Thyroid gland (tissue), 4 donors: ENCODE results near the gene F2RL3. TPM values are rescaled to one million over a fixed set of nuclear protein-coding genes. Genes with fewer than 3 reads are reported as not detected.

Source experiments
- DNase-seq, 2 donors: peaks; one replicate each; pipeline ENCODE4 v3.0.0-alpha.2; 2019
- H3K27ac ChIP-seq, 3 donors: fragments of 200-600 bp; sonication (generic); 1 replicate in 2 of 3; 2 replicates in 1 of 3; pipeline ENCODE4 v1.5.1; 2016 to 2019; ENCODE audit warnings: mild to moderate bottlenecking in 1 of 3, moderate library complexity in 1 of 3
- H3K27me3 ChIP-seq: fragments of 200-600 bp; sonication (generic); one replicate; pipeline ENCODE4 v1.5.1; 2019
- H3K36me3 ChIP-seq, 2 donors: fragments of 200-600 bp; sonication (generic); one replicate each; pipeline ENCODE4 v1.5.1; 2016 to 2019
- H3K4me1 ChIP-seq, 2 donors: fragments of 200-600 bp; sonication (generic); one replicate each; pipeline ENCODE4 v1.5.1; 2017 to 2019
- H3K4me3 ChIP-seq, 3 donors: fragments of 200-600 bp; sonication (generic); replicated peaks in 1 of 3; 1 replicate in 2 of 3; 2 replicates in 1 of 3; pipeline ENCODE4 v1.5.1; 2016; ENCODE audit warnings: mild to moderate bottlenecking in 1 of 3
- H3K9me3 ChIP-seq: fragments of 200-600 bp; sonication (generic); one replicate; pipeline ENCODE4 v1.5.1; 2017
- POLR2A ChIP-seq, 2 donors: fragments of 450-650 bp; IDR thresholded peaks; one replicate each; pipeline ENCODE4 v1.6.1; 2017; ENCODE audit warnings: antibody characterized with exemption in 2 of 2, mild to moderate bottlenecking in 2 of 2, moderate library complexity in 1 of 2
- WGBS, 2 donors: methylation state at CpG; one replicate each; pipeline ENCODE4 v1.1.5; 2017; 5-methylcytosine and 5-hydroxymethylcytosine counted together
- intact Hi-C: fragments of 100-400 bp; cut with DNase I; formaldehyde crosslinking; loops from one replicate; pipeline ENCODE4 v1.15.1; 2023
- total RNA-seq, 4 donors: library from RNA; depleted of rRNA; stranded (reverse); fragments of >200 nt; gene quantifications; one replicate each; pipeline ENCODE4 v1.2.3, GENCODE V29; 2016
- TF ChIP-seq, protein P1 (sequence below), 6 experiments: fragments of 200-600 bp in 3 of 6; fragments of 450-650 bp in 3 of 6; sonication (generic) in 3 of 6; IDR thresholded peaks; one replicate each; pipeline ENCODE4 v1.5.1; 2016 to 2019; ENCODE audit warnings: antibody characterized with exemption in 6 of 6, mild to moderate bottlenecking in 2 of 6, inconsistent platforms in 1 of 6, moderate library complexity in 1 of 6

The F2RL3 gene
- total RNA-seq, result 10 to 100 TPM in 3 of 4 donors, 1 to 10 TPM in 1; 9.9 to 44.2 (median 12.6) TPM

DNA sequence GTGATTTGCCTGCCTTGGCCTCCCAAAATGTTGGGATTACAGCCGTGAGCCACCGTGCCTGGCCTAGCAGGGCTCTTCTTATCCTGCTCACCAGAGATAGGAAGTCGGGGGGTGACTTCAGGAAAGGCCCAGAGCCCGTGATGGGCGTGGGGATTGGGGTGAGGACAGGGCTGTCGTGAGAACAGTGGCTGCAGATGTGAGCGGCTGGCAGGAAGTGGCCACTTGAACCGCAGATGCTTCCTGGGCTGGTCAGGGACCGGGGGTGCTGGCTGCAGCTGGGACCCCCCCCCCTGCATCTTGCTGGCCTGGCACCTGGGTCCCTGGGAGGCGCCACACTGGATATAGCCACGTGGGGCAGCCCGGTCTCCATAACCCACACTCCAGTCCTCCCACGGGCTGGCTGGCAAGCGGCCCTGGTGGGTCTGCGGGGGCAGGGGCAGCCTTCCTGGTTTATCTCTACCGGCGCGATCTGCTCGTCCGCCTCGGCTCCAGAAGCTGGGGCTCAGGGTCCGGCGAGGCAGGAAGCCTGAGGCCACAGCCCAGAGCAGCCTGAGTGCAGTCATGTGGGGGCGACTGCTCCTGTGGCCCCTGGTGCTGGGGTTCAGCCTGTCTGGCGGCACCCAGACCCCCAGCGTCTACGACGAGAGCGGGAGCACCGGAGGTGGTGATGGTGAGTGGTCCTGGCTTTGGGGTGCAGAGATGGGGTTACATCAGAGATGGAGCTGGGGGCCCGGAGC lies at the start of gene F2RL3:
TSS of gene F2RL3 (plus strand) at position 371 of the 737 bp plus-strand sequence. CDS start at position 562, 191 bp downstream.
- Histone ChIP-seq H3K27me3 (no peaks in the 10 kb centered on the region), H3K4me1 (peaks cover 0 to 11% of the 10 kb centered on the region in 2 donors), H3K9me3 (no peaks in the 10 kb centered on the region), H3K36me3 (no peaks in the 10 kb centered on the region), H3K4me3 (no peak within 1 kb of the TSS), H3K27ac (peak within 1 kb of the TSS; percentile 56 to 73 (median 59))
- 30 to 40% methylated on average over 10 to 21 of the region's 31 CpGs for WGBS, 2 donors
- TF ChIP-seq, protein P1, sequence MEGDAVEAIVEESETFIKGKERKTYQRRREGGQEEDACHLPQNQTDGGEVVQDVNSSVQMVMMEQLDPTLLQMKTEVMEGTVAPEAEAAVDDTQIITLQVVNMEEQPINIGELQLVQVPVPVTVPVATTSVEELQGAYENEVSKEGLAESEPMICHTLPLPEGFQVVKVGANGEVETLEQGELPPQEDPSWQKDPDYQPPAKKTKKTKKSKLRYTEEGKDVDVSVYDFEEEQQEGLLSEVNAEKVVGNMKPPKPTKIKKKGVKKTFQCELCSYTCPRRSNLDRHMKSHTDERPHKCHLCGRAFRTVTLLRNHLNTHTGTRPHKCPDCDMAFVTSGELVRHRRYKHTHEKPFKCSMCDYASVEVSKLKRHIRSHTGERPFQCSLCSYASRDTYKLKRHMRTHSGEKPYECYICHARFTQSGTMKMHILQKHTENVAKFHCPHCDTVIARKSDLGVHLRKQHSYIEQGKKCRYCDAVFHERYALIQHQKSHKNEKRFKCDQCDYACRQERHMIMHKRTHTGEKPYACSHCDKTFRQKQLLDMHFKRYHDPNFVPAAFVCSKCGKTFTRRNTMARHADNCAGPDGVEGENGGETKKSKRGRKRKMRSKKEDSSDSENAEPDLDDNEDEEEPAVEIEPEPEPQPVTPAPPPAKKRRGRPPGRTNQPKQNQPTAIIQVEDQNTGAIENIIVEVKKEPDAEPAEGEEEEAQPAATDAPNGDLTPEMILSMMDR (IDR thresholded peaks at IDR 0.05), result no peak
- no peak for TF ChIP-seq POLR2A (IDR thresholded peaks at IDR 0.05)
- peak; percentile 43 for DNase-seq
- intact Hi-C loops, result no loop called here

DNA sequence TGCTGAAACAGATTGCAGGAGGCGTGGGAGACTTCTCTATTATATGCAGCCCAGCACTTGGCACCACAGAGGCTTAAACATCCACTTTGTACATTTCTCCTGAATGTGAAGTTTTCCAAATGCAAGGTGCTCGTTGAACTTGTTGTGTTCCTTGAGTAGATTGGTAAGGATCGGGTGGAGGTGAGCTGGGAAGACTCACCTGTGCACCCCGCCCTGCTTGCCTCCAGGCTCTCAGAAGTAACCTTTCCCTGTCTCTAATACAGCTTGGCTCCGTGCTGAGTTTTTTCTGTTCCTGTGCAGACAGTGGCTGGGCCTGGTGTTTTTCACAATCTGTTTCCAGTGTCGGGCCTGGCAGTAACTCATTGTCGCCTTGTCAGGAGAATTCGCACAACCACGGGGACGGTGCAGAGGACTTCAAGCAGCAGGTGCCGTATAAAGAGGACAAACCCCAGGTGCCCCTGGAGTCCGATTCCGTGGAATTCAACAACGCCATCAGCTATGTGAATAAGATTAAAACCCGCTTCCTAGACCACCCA lies 47.3 kb upstream of the F2RL3 start:
- Histone ChIP-seq H3K9me3 (no peaks in the 10 kb centered on the region), H3K4me1 (no peaks in the 10 kb centered on the region), H3K27ac (no peak overlapping the region), H3K4me3 (no peak overlapping the region), H3K36me3 (peaks cover 44 to 56% of the 10 kb centered on the region in 2 donors), H3K27me3 (no peaks in the 10 kb centered on the region)
- no peak for DNase-seq
- no peak for TF ChIP-seq POLR2A (IDR thresholded peaks at IDR 0.05)
- TF ChIP-seq, protein P1 (IDR thresholded peaks at IDR 0.05), result no peak
- intact Hi-C loops, result loop anchor here (5.0 kb wide), 1 partner anchor 69 kb away; no protein-coding TSS in a partner anchor
- WGBS, 2 donors, result 91 to 94% methylated on average over 15 of the region's 15 CpGs

DNA sequence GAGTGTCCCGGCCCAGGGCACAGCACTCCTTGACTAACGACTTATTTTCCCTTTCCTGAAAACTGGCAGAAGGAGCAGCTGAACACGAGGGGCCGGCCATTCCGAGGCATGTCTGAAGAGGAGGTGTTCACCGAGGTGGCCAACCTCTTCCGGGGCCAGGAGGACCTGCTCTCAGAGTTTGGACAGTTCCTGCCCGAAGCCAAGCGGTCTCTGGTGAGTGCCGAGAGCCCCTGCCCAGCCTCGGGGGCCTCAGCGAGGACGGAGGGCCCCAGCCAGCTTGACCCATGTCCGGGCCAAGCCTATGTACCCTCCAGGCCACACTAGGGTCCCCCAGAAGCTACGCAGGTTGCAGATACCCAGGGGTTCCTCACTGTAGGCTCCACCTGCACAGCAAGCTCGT lies 41.9 kb upstream of the F2RL3 start:
- no peak overlapping the region for H3K4me3 ChIP-seq
- H3K36me3 ChIP-seq, result peaks cover 46 to 89% of the 10 kb centered on the region in 2 donors
- no peaks in the 10 kb centered on the region for H3K27me3 ChIP-seq
- H3K4me1 ChIP-seq, result no peaks in the 10 kb centered on the region
- no peak for DNase-seq
- WGBS, 2 donors, result 95% methylated on average over 14 of the region's 16 CpGs; no CpG with 5 or more reads in 1 of the 2 donors
- no peaks in the 10 kb centered on the region for H3K9me3 ChIP-seq
- TF ChIP-seq POLR2A (IDR thresholded peaks at IDR 0.05), result no peak
- TF ChIP-seq, protein P1 (IDR thresholded peaks at IDR 0.05), result no peak
- H3K27ac ChIP-seq, result no peak overlapping the region
- intact Hi-C loops, result no loop called here

DNA sequence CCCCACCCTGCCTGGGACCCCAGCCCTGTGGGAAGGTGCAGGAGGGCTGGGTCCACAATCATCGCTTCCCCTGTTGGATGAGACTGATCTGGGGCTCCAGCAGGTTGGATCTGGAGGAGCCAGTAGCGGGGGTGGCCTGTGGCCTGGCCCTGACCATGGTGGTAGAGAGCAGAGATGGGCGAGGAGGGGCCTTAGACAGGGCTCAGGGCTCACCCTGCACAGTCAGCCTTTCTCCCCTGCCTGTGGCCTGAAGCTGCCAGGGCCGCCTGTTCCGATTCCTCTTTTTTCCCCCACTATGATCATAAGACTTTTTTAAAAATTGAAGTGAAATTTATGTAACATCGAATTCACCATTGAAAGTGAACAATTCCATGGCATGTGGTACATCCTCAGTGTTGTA lies 41.4 kb upstream of the F2RL3 start:
- Histone ChIP-seq H3K36me3 (peaks cover 46 to 87% of the 10 kb centered on the region in 2 donors), H3K4me1 (no peaks in the 10 kb centered on the region), H3K4me3 (no peak overlapping the region), H3K27me3 (no peaks in the 10 kb centered on the region), H3K9me3 (no peaks in the 10 kb centered on the region), H3K27ac (no peak overlapping the region)
- DNase-seq, result no peak
- TF ChIP-seq, protein P1 (IDR thresholded peaks at IDR 0.05), result no peak
- TF ChIP-seq POLR2A (IDR thresholded peaks at IDR 0.05), result no peak
- 90 to 100% methylated on average over 6 of the region's 6 CpGs for WGBS, 2 donors
- intact Hi-C loops, result no loop called here

DNA sequence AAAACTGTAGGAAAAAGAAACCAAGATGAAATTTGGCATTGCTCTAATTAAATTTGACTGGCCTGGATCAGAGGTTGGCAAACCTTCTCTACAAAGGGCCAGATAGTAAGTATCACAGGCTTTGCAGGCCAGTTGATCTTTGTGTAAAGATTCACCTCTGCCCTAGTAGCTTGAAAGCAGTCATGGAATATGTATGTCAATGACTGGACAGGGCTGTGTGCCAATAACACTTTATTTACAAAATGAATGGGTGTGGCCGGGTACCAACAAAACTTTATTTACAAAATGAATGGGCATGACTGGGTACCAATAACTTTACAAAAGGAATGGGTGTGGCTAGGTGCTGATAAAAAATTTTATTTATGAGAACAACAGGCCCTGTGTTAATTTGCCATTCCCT lies 39.6 kb upstream of the F2RL3 start:
- Histone ChIP-seq H3K27me3 (no peaks in the 10 kb centered on the region), H3K27ac (no peak overlapping the region), H3K9me3 (no peaks in the 10 kb centered on the region), H3K36me3 (peaks cover 54 to 88% of the 10 kb centered on the region in 2 donors), H3K4me1 (no peaks in the 10 kb centered on the region), H3K4me3 (no peak overlapping the region)
- 94 to 95% methylated on average over 1 of the region's 1 CpG for WGBS, 2 donors
- TF ChIP-seq, protein P1 (IDR thresholded peaks at IDR 0.05), result no peak
- TF ChIP-seq POLR2A (IDR thresholded peaks at IDR 0.05), result no peak
- no peak for DNase-seq
- intact Hi-C loops, result no loop called here
